ENCODE results near the gene RHOB. TPM values are rescaled to one million over a fixed set of nuclear protein-coding genes. Genes with fewer than 3 reads are reported as not detected.

The RHOB gene
- total RNA-seq, 4 donors from 2014 or later = 61.7 to 245 (median 144) TPM

- Histone ChIP-seq H3K4me3 (peak overlapping the region in 3 of 4 donors; percentile 86 to 99 (median 94)), H3K4me1 (peaks cover 16 to 66% (median 20%) of the 10 kb centered on the region in 3 donors), H3K9me3 (no peaks in the 10 kb centered on the region), H3K27me3 (peaks cover 0 to 5% (median 0%) of the 10 kb centered on the region in 4 donors), H3K27ac (peak overlapping the region; percentile 69 to 100 (median 98)), H3K36me3 (peaks cover 0 to 21% (median 8%) of the 10 kb centered on the region in 3 donors)
- DNase-seq = no peak
- no peak for TF ChIP-seq CTCF (IDR thresholded peaks at IDR 0.05)
- peak in 2 of 4 donors; percentile 27 to 50 for TF ChIP-seq POLR2A (IDR thresholded peaks at IDR 0.05)
- WGBS, 2 donors = 19 to 23% methylated on average over 4 to 6 of the region's 6 CpGs
- intact Hi-C loops (cut with DNase I) = no loop called here
These were observed 3.5 kb downstream of the RHOB start for GRCh38 chr2:20450201-20450999.

- WGBS, 2 donors = 22 to 33% methylated on average over 3 of the region's 3 CpGs
- Histone ChIP-seq H3K4me1 (peaks cover 17 to 69% (median 20%) of the 10 kb centered on the region in 3 donors), H3K36me3 (peaks cover 0 to 21% (median 8%) of the 10 kb centered on the region in 3 donors), H3K27ac (peak overlapping the region; percentile 69 to 100 (median 98)), H3K9me3 (no peaks in the 10 kb centered on the region), H3K27me3 (peaks cover 0 to 5% (median 0%) of the 10 kb centered on the region in 4 donors), H3K4me3 (peak overlapping the region in 3 of 4 donors; percentile 86 to 99 (median 94))
- TF ChIP-seq POLR2A (IDR thresholded peaks at IDR 0.05) = no peak
- peak in 1 of 6 experiments; percentile 9 for TF ChIP-seq CTCF (IDR thresholded peaks at IDR 0.05)
- intact Hi-C loops (cut with DNase I) = no loop called here
- DNase-seq = no peak
These were observed 4.1 kb downstream of the RHOB start for GRCh38 chr2:20451000-20451290.

GRCh38 chr2:20451341-20451740, 4.5 kb downstream of the RHOB start:
- Histone ChIP-seq H3K27me3 (peaks cover 0 to 5% (median 0%) of the 10 kb centered on the region in 4 donors), H3K4me1 (peaks cover 16 to 69% (median 19%) of the 10 kb centered on the region in 3 donors), H3K27ac (peak overlapping the region; percentile 69 to 100 (median 98)), H3K9me3 (no peaks in the 10 kb centered on the region), H3K36me3 (peaks cover 0 to 21% (median 8%) of the 10 kb centered on the region in 3 donors), H3K4me3 (peak overlapping the region in 1 of 4 donors; percentile 86)
- no peak for DNase-seq
- intact Hi-C loops (cut with DNase I) = no loop called here
- 27 to 46% methylated on average over 4 of the region's 4 CpGs for WGBS, 2 donors
- TF ChIP-seq CTCF (IDR thresholded peaks at IDR 0.05) = no peak

DNA sequence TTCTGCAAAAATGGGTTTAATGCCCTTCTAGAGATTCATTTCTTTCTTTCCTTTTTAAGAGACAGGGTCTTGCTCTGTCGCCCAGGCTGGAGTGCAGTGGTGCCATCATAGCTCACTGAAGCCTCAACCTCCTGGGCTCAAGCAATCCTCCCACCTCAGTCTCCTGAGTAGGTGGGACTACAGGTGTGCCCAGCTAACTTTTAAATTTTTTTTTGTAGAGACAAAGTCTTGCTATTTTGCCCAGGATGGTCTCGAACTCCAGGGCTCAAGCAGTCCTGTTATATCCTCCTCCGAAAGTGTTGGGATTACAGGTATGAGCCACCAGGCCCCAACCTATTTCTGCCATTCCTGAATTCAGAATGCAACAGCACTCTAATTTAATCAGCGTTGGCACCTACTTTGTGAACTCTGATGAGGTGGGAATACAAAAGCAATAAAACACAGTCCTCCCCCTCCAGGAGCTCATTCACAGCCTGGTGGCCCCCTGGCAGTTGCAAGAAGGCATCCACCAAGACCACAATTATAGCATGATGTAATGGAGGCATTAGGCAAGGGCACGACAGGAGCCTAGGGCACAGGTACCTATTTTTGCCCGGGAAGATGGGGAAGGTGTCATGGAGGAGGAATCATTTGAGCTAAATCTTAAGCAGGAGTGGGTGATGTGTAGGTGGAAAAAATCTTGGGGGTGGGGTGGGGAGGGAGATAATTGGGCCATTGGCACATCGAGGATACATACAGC, 5.1 kb downstream of the RHOB start:
- H3K9me3 ChIP-seq = no peaks in the 10 kb centered on the region
- peak overlapping the region; percentile 69 to 100 (median 98) for H3K27ac ChIP-seq
- no peak for TF ChIP-seq CTCF (IDR thresholded peaks at IDR 0.05)
- TF ChIP-seq POLR2A (IDR thresholded peaks at IDR 0.05) = no peak
- intact Hi-C loops (cut with DNase I) = no loop called here
- no peak overlapping the region for H3K4me3 ChIP-seq
- peaks cover 0 to 5% (median 0%) of the 10 kb centered on the region in 4 donors for H3K27me3 ChIP-seq
- DNase-seq = no peak
- peaks cover 0 to 21% (median 8%) of the 10 kb centered on the region in 3 donors for H3K36me3 ChIP-seq
- H3K4me1 ChIP-seq = peaks cover 14 to 72% (median 19%) of the 10 kb centered on the region in 3 donors
- 90 to 95% methylated on average over 6 to 7 of the region's 7 CpGs for WGBS, 2 donors

DNA sequence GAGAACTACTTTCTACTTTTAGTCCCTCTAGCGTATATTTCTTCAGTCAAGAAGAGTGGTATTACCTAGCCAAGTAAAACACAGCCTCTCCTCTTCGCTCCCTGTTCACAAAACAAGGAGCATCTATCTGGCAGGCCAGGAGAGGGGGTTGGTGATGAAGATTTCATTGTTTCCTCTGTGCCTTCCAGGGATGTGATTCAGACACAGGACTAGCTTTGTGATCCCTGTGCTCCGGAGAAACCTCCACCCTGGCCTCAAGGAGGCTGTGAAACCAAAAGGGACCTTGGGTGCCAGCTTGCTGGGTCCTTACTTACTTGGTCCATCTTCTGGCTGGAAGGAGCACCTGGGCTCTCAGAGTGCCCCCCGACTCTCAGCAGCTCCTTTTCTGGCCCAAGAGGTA, 5.7 kb downstream of the RHOB start:
- peak in 2 of 6 experiments; percentile 5 to 8 for TF ChIP-seq CTCF (IDR thresholded peaks at IDR 0.05)
- no peak for TF ChIP-seq POLR2A (IDR thresholded peaks at IDR 0.05)
- Histone ChIP-seq H3K9me3 (no peaks in the 10 kb centered on the region), H3K36me3 (peaks cover 0 to 20% (median 8%) of the 10 kb centered on the region in 3 donors), H3K27me3 (no peaks in the 10 kb centered on the region), H3K4me3 (no peak overlapping the region), H3K27ac (peak overlapping the region; percentile 69 to 100 (median 98)), H3K4me1 (peaks cover 14 to 78% (median 21%) of the 10 kb centered on the region in 3 donors)
- 70 to 71% methylated on average over 2 to 3 of the region's 4 CpGs for WGBS, 2 donors
- no peak for DNase-seq
- intact Hi-C loops (cut with DNase I) = no loop called here
